Stimulated activated CD4-positive, alpha-beta T cell treated with anti-CD3 and anti-CD28 coated beads, Interleukin-4, amount 100 ng/mL, for 4 hours (primary cell): ENCODE data around the gene BRME1.
A peak's percentile ranks its signal among the peaks of the same experiment; 100 is the strongest.

Source experiments
- DNase-seq, 2 experiments: peaks; one replicate each; pipeline ENCODE4 v3.0.0-alpha.2; 2020

BRME1 gene

DNA sequence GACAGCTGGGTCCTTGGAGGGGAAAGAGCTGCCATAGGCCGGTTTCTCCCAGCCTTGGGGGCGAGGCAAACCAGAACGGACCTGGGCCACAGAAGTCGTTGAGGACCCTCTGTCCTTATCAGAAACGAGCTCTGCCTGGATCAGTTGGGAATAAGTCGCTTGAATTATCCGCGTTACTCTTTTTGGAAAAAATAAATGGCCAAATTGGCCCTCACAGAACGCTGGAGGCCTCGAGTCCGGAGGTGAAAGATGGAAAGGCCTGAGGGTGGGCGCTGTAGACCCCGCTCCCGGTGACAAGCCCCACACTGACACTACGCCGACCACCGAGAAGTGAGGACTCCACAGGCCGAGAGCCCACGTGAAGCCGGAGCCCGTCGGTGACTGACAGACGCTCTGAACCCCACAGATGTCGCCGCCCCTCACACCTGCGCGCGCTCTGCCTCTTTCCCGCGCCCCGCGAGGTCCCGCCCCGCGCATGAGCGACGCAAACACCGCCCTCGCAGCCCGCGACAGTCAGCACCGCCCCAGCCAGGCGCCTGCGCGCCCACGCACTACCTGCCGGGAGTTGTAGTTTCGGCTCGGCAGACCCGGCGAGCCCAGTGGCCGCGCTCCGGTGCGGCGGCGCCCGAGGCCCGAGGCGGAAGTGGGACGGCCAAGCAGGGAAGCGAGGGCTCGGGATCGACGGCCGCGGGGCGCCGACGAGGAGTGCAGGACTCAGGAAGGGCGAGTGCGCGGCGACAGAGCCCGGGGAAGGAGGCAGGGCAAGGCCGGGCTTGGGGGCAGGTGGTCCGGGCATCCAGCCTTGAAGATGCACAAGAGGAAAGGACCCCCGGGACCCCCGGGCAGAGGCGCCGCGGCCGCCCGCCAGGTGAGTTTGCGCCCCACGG lies at the start of gene BRME1, which contains the start of gene CC2D1A:
Gene BRME1, minus strand, starts transcription at position 484 of the 887 bp plus-strand sequence. CDS start 1,225 bp downstream, outside the sequence.
Gene CC2D1A, plus strand, starts transcription at position 568 of the 887 bp plus-strand sequence. Its CDS starts 241 bp downstream, at position 809.
- peak; percentile 95 to 96 for DNase-seq

DNA sequence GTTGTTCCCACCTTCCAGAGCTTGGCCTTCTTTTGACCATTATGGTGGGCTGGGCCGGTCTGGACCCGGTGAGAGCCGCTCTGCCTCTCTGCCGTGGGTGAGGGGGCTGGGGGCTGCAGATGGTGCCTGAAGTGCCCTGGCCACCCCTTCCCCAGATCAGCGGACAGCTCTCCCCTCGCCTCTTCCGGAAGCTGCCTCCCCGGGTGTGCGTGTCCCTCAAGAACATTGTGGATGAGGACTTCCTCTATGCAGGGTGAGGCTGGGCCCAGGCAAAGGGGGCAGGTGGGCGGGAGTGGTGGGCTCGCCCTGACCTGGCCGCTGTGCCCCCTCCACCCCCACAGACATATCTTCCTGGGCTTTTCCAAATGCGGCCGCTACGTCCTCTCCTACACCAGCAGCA lies 48.3 kb upstream of the BRME1 start:
- DNase-seq: no peak

DNA sequence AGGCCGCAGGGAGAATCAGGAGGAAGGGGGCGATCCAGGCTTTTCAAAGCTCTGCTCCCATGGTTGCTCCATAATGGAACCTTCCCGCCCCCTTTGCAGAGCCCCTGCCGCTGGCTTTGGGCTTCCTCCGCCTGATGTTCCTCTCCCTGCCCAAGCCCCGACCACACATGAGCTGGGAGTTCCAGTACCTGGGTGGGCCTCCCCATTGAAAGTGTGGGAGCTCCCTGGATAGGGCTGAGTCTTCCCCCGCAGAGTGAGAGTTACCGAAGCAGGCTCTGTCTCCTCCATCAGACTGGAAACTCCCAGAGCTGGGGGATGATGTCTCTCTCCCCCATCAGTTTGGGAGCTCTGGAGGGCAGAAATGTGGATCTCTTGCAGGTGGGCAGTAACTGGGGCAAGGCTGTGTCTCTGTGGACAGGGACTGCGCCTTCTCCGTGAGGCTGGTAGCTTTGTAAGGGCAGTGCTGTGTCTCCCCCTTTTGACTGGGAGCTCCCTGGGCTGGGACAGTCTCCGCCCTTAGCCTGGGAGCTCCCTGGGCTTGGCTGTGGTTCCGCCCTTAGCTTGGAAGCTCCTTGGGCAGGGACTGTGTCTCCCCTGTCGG lies 47.1 kb upstream of the BRME1 start:
- no peak for DNase-seq

- peak; percentile 96 to 99 for DNase-seq
Measured at GRCh38 chr19:13952154-13952930, 46.4 kb upstream of the BRME1 start, which contains the start of gene DCAF15. Gene DCAF15 (plus strand): TSS chr19:13952509. CDS start chr19:13952513, 4 bp downstream.

DNA sequence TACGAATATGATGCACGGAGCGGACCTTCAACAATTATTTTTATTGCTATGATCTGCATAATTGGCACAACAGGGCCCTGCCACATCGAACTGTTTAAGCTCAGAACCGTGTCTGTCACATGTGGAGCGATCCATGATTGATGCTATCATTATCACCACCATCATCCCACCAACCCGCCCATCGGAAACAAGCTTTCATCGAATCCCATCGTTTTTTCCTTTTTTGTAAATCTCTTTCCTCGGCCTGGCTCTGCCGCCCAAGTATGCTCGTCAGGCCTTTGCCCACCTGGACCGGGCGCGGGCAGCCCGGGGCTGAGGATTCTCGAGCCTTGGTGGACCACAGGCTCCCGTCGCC lies 45.9 kb upstream of the BRME1 start:
- no peak for DNase-seq

DNA sequence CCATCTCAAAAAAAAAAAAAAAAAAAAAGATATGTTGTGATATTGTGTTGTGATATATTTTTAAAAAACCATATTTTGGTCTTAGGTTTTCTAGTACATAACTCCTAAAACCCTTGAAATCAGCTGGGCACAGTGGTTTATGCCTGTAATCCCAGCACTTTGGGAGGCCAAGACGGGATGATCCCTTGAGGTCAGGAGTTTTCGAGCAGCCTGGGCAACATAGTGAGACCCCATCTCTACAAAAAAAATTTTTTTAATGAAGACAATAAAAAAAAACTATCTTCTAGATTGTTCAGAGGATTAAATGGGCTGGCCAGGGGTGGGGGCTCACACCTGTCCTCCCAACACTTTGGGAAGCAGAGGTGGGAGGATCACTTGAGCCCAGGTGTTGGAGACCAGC lies 45.1 kb upstream of the BRME1 start:
- DNase-seq: no peak

- DNase-seq: no peak
Measured at GRCh38 chr19:13946414-13946813, 40.5 kb upstream of the BRME1 start.

GRCh38 chr19:13942023-13942684 lies 36.2 kb upstream of the BRME1 start:
- no peak for DNase-seq

DNA sequence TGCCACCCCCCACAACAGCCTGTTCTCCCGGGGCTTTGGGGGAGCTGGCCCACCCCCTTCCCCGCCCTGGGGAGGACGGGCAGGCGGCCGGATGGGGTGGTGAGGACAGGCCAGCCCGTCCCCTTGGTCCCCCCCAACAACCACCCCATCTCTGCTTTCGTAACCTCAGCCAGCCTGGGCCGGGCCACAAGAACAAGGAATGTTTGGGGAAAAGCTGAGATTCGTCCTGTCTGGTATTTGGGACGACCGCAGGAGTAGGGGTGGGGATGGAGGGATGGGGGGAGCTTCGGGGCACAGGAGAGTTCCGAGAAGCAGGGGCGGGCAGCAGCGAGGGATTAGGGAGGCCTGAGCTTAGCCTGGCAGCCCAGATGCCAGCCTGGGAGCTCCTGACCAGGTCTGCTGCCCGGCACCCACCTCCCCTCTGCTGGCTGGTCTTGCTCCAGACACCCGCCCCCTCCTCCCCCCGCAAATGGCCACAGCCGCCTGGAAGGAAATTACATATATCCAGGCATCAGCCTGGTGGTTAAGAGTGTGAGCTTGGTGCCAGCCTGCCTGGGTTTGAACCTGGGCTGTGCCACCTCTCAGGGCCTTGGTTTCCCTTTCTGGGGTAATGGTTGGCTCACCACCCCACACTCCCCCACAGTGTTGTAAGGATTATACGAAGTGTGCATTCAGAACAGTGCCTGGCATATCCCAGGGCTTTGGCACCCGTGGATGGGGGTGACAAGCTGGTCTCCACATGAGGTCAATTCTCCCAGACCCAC lies 32.6 kb upstream of the BRME1 start, which contains the start of gene PODNL1:
Gene PODNL1, minus strand, starts transcription at position 117 of the 764 bp plus-strand sequence. CDS start 236 bp downstream, outside the sequence.
- no peak for DNase-seq

GRCh38 chr19:13937479-13938300 lies 31.8 kb upstream of the BRME1 start:
- DNase-seq: no peak

- no peak for DNase-seq
Measured at GRCh38 chr19:13935765-13936510, 30.0 kb upstream of the BRME1 start.

DNA sequence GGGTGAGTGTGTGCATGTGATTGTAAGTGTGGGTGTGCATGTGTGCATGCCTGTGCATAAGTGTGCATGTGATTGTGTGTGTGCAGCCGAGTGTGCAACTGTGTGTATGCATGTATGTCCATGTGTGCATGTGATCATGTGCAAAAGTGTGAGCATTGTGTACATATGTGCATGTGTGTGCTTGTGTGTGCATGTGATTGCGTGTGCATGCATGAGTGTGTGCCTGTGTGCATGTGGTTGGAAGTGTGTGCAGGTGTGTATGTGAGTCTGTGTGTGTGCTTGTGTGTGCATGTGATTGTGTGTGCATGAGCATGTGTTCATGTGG lies 28.8 kb upstream of the BRME1 start:
- DNase-seq: no peak

DNA sequence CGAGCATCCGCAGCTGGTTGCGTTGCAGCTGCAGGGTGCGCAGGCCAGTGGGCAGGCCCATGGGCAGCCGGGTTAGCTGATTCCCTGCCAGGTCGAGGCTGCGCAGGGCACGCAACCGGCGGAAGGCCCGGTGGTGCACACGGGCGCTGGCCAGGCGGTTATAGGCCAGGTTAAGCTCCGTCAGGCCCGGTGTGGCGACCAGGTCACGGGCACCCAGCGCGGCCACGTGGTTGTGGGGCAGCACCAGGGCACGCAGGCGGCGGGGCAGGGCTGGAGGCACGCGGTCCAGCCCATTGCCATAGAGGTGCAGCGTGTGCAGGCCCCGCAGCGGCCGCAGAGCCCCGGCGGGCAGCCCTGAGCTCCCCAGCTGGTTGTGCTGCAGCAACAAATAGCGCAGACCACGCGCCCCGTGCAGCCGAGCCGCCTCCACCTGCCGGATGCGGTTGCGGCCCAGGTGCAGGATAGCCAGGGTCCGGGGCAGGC lies 27.0 kb upstream of the BRME1 start:
- DNase-seq: no peak

- DNase-seq: no peak
Measured at GRCh38 chr19:13932149-13932637, 26.3 kb upstream of the BRME1 start.

GRCh38 chr19:13931391-13932148 lies 25.7 kb upstream of the BRME1 start:
- DNase-seq: no peak

GRCh38 chr19:13930402-13930801 lies 24.5 kb upstream of the BRME1 start:
- no peak for DNase-seq

DNA sequence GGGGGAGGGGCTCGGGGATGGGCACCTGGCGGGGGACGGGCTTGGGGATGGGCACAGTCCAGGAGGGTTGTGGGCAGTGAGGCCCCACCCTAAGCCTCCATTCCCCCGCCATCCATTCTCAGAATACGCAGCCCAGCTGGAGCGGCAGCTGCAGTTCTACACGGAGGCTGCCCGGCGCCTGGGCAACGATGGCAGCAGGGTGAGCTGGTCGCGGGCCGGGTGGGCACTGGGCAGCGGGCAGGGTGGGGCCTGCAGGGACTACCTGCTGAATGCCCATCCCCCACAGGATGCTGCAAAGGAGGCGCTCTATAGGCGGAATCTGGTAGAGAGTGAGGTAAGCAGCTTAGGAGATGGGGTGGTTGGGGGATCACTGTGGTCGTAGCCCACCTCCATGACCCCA lies 24.0 kb upstream of the BRME1 start:
- DNase-seq: no peak

GRCh38 chr19:13929340-13929739 lies 23.4 kb upstream of the BRME1 start:
- no peak for DNase-seq

GRCh38 chr19:13926715-13927114 lies 20.8 kb upstream of the BRME1 start:
- DNase-seq: no peak
